ENCODE measurements around the gene P2RX4.
"Not testable (repeated sequence)": the region's sequence is repeated elsewhere in the genome, so short reads cannot be mapped to it uniquely, and the experiment has no call there.

P2RX4 gene

GRCh38 chr12:121279507-121279915 is 69.6 kb downstream of the P2RX4 start:
- no peak for DNase-seq

- not testable (repeated sequence) for DNase-seq
Measured at GRCh38 chr12:121280531-121280930, 70.6 kb downstream of the P2RX4 start.

- DNase-seq, result not testable (repeated sequence)
Measured at GRCh38 chr12:121281116-121281515, 71.2 kb downstream of the P2RX4 start.

- no peak for DNase-seq
Measured at GRCh38 chr12:121282072-121282742, 72.3 kb downstream of the P2RX4 start.

- not testable (repeated sequence) for DNase-seq
Measured at GRCh38 chr12:121282910-121283309, 73.0 kb downstream of the P2RX4 start.

- no peak for DNase-seq
Measured at GRCh38 chr12:121283388-121283787, 73.5 kb downstream of the P2RX4 start.

Data from CD4-positive, alpha-beta T cell treated with Interferon gamma for 1 hour (primary cell).